ENCODE results near the gene IGSF6. TPM values are rescaled to one million over a fixed set of nuclear protein-coding genes. Genes with fewer than 3 reads are reported as not detected.

IGSF6 gene
- total and polyA plus RNA-seq, 8 donors: 0.23 to 14.6 (median 0.85) TPM

GRCh38 chr16:21620592-21620991 lies 31.8 kb downstream of the IGSF6 start:
- TF ChIP-seq CTCF (IDR thresholded peaks at IDR 0.05): no peak

GRCh38 chr16:21619765-21620425 lies 32.5 kb downstream of the IGSF6 start:
- no peaks in the 10 kb centered on the region for H3K27me3 ChIP-seq
- H3K9me3 ChIP-seq: no peaks in the 10 kb centered on the region
- DNase-seq: no peak
- no peak for FAIRE-seq
- H3K36me3 ChIP-seq: no peaks in the 10 kb centered on the region
- ATAC-seq: no peak
- H3K4me1 ChIP-seq: no peaks in the 10 kb centered on the region
- TF ChIP-seq CTCF (IDR thresholded peaks at IDR 0.05): no peak
- H3K4me3 ChIP-seq: no peak overlapping the region
- 84 to 91% methylated on average over 4 of the region's 4 CpGs for WGBS, 2 donors
- H3K27ac ChIP-seq: no peak overlapping the region
- intact Hi-C loops (cut with DNase I): no loop called here

More at GRCh38 chr16:21620592-21620991, 31.8 kb downstream of the IGSF6 start:
- intact Hi-C loops (cut with DNase I): no loop called here
- ATAC-seq (no peak), FAIRE-seq (no peak), DNase-seq (no peak)
- Histone ChIP-seq H3K27me3 (no peaks in the 10 kb centered on the region), H3K4me3 (no peak overlapping the region), H3K4me1 (no peaks in the 10 kb centered on the region), H3K36me3 (no peaks in the 10 kb centered on the region), H3K27ac (no peak overlapping the region), H3K9me3 (no peaks in the 10 kb centered on the region)

GRCh38 chr16:21618281-21618680 lies 34.1 kb downstream of the IGSF6 start:
- intact Hi-C loops (cut with DNase I): no loop called here
- H3K4me1 ChIP-seq: no peaks in the 10 kb centered on the region
- ATAC-seq: no peak
- no peaks in the 10 kb centered on the region for H3K9me3 ChIP-seq
- no peak overlapping the region for H3K4me3 ChIP-seq
- H3K27me3 ChIP-seq: no peaks in the 10 kb centered on the region
- FAIRE-seq: no peak
- no peaks in the 10 kb centered on the region for H3K36me3 ChIP-seq
- H3K27ac ChIP-seq: no peak overlapping the region
- no peak for DNase-seq
- TF ChIP-seq CTCF (IDR thresholded peaks at IDR 0.05): no peak
- WGBS, 2 donors: 95 to 99% methylated on average over 5 of the region's 5 CpGs

GRCh38 chr16:21617607-21618006 lies 34.8 kb downstream of the IGSF6 start:
- ATAC-seq (no peak), DNase-seq (no peak), FAIRE-seq (no peak)
- no peaks in the 10 kb centered on the region for H3K4me1 ChIP-seq
- no peaks in the 10 kb centered on the region for H3K27me3 ChIP-seq
- no peak overlapping the region for H3K4me3 ChIP-seq
- H3K9me3 ChIP-seq: no peaks in the 10 kb centered on the region
- no peaks in the 10 kb centered on the region for H3K36me3 ChIP-seq
- no peak for TF ChIP-seq CTCF (IDR thresholded peaks at IDR 0.05)
- H3K27ac ChIP-seq: no peak overlapping the region
- intact Hi-C loops (cut with DNase I): no loop called here
- 91 to 98% methylated on average over 3 of the region's 3 CpGs for WGBS, 2 donors

- Histone ChIP-seq H3K4me3 (no peak overlapping the region), H3K36me3 (no peaks in the 10 kb centered on the region), H3K4me1 (peaks cover 14 to 22% (median 20%) of the 10 kb centered on the region in 3 donors), H3K27ac (no peak overlapping the region), H3K27me3 (no peaks in the 10 kb centered on the region), H3K9me3 (no peaks in the 10 kb centered on the region)
- no peak for FAIRE-seq
- DNase-seq: no peak
- no peak for TF ChIP-seq CTCF (IDR thresholded peaks at IDR 0.05)
- 98% methylated on average over 3 of the region's 3 CpGs for whole genome bisulfite sequencing, 2 donors
- ATAC-seq: no peak
- intact Hi-C loops (cut with DNase I): no loop called here
These were observed 37.5 kb downstream of the IGSF6 start for GRCh38 chr16:21614896-21615295.
